Natural killer cell treated with Interleukin-12 subunit alpha and Interleukin-12 subunit beta and Interleukin-15 and Interleukin-18, amount 100 ng/mL, for 72 hours (primary cell): Measurements from ENCODE around the gene GGT7. TPM values are rescaled to one million over a fixed set of nuclear protein-coding genes. Genes with fewer than 3 reads are reported as not detected.
"Not testable (repeated sequence)": the region's sequence is repeated elsewhere in the genome, so short reads cannot be mapped to it uniquely, and the experiment has no call there.

ENCODE experiments used
- ATAC-seq, 2 donors: fragments of 150-1000 bp; cut with Tn5 transposase in 1 of 2; sonication (Bioruptor Pico), chemical (Tn5 transposase) in 1 of 2; 2 replicates each; pipeline ENCODE4 v1.10.0; 2021
- DNase-seq: peaks from one replicate; pipeline ENCODE4 v3.0.0; 2022; ENCODE audit warnings: low spot score
- H3K27ac Mint-ChIP-seq, 2 donors: 1 replicate in 1 of 2; 2 replicates in 1 of 2; pipeline ENCODE4 v1.8.0; 2022; ENCODE audit warnings: mixed read lengths in 2 of 2, mild to moderate bottlenecking in 1 of 2, moderate library complexity in 1 of 2
- H3K27me3 Mint-ChIP-seq, 2 donors: 1 replicate in 1 of 2; 2 replicates in 1 of 2; pipeline ENCODE4 v1.8.0; 2022; ENCODE audit warnings: mixed read lengths in 2 of 2
- H3K36me3 Mint-ChIP-seq: one replicate; pipeline ENCODE4 v1.8.0; 2022; ENCODE audit warnings: mixed read lengths
- H3K4me1 Mint-ChIP-seq, 2 donors: 1 replicate in 1 of 2; 2 replicates in 1 of 2; pipeline ENCODE4 v1.8.0; 2022; ENCODE audit warnings: low read depth in 2 of 2, mixed read lengths in 2 of 2, mild to moderate bottlenecking in 1 of 2
- H3K4me3 Mint-ChIP-seq: one replicate; pipeline ENCODE4 v1.8.0; 2022; ENCODE audit warnings: mixed read lengths
- H3K9me3 Mint-ChIP-seq: 2 replicates; pipeline ENCODE4 v1.8.0; 2022; ENCODE audit warnings: mixed read lengths
- total RNA-seq, 2 donors: library from RNA; stranded (reverse); gene quantifications; one replicate each; pipeline ENCODE4 v1.2.3, GENCODE V29; 2022

GGT7 gene
- total RNA-seq = 1 to 10 TPM; 4.0 to 7.3 TPM

GRCh38 chr20:34872622-34873224 is at the start of gene GGT7:
Gene GGT7, minus strand, starts transcription at chr20:34872856. Its CDS starts 41 bp downstream, at chr20:34872815.
- Mint-ChIP-seq H3K4me3 (peak within 1 kb of the TSS; percentile 88), H3K36me3 (no peaks in the 10 kb centered on the region), H3K27ac (peak within 1 kb of the TSS; percentile 29 to 75), H3K27me3 (peaks cover 6 to 7% of the 10 kb centered on the region in 2 donors), H3K4me1 (peaks cover 47 to 55% of the 10 kb centered on the region in 2 donors), H3K9me3 (no peaks in the 10 kb centered on the region)
- peak; percentile 90 for DNase-seq
- ATAC-seq = peak; percentile 79 to 80

- H3K4me3 Mint-ChIP-seq = no peak overlapping the region
- DNase-seq (no peak), ATAC-seq (no peak)
- H3K27me3 Mint-ChIP-seq = no peaks in the 10 kb centered on the region
- H3K4me1 Mint-ChIP-seq = peaks cover 6 to 34% of the 10 kb centered on the region in 2 donors
- H3K36me3 Mint-ChIP-seq = peaks cover 6% of the 10 kb centered on the region
- peaks cover 4% of the 10 kb centered on the region for H3K9me3 Mint-ChIP-seq
- H3K27ac Mint-ChIP-seq = no peak overlapping the region
Measured at GRCh38 chr20:34921436-34921835, 48.8 kb upstream of the GGT7 start.

- no peak overlapping the region for H3K27ac Mint-ChIP-seq
- H3K27me3 Mint-ChIP-seq = no peaks in the 10 kb centered on the region
- DNase-seq = no peak
- peaks cover 4% of the 10 kb centered on the region for H3K9me3 Mint-ChIP-seq
- H3K4me1 Mint-ChIP-seq = peaks cover 6 to 34% of the 10 kb centered on the region in 2 donors
- H3K36me3 Mint-ChIP-seq = peaks cover under 1% of the 10 kb centered on the region
- ATAC-seq = no peak
- H3K4me3 Mint-ChIP-seq = no peak overlapping the region
Measured at GRCh38 chr20:34920055-34920454, 47.4 kb upstream of the GGT7 start.

GRCh38 chr20:34916774-34917354 is 44.2 kb upstream of the GGT7 start:
- H3K9me3 Mint-ChIP-seq = peaks cover 4% of the 10 kb centered on the region
- H3K4me3 Mint-ChIP-seq = no peak overlapping the region
- no peak for DNase-seq
- H3K36me3 Mint-ChIP-seq = no peaks in the 10 kb centered on the region
- peaks cover 6 to 34% of the 10 kb centered on the region in 2 donors for H3K4me1 Mint-ChIP-seq
- no peak for ATAC-seq
- no peak overlapping the region for H3K27ac Mint-ChIP-seq
- no peaks in the 10 kb centered on the region for H3K27me3 Mint-ChIP-seq

- no peak overlapping the region for H3K4me3 Mint-ChIP-seq
- no peaks in the 10 kb centered on the region for H3K27me3 Mint-ChIP-seq
- ATAC-seq (no peak), DNase-seq (no peak)
- H3K4me1 Mint-ChIP-seq = peaks cover 6 to 34% of the 10 kb centered on the region in 2 donors
- H3K36me3 Mint-ChIP-seq = no peaks in the 10 kb centered on the region
- H3K27ac Mint-ChIP-seq = no peak overlapping the region
- H3K9me3 Mint-ChIP-seq = peaks cover 4% of the 10 kb centered on the region
Measured at GRCh38 chr20:34915749-34916455, 43.2 kb upstream of the GGT7 start.

GRCh38 chr20:34915131-34915530 is 42.5 kb upstream of the GGT7 start:
- H3K27ac Mint-ChIP-seq = no peak overlapping the region
- peaks cover 6 to 29% of the 10 kb centered on the region in 2 donors for H3K4me1 Mint-ChIP-seq
- H3K27me3 Mint-ChIP-seq = no peaks in the 10 kb centered on the region
- no peak overlapping the region for H3K4me3 Mint-ChIP-seq
- no peaks in the 10 kb centered on the region for H3K36me3 Mint-ChIP-seq
- DNase-seq (no peak), ATAC-seq (no peak)
- H3K9me3 Mint-ChIP-seq = peaks cover 4% of the 10 kb centered on the region

GRCh38 chr20:34907616-34908469 is 35.2 kb upstream of the GGT7 start:
- Mint-ChIP-seq H3K36me3 (no peaks in the 10 kb centered on the region), H3K27ac (no peak overlapping the region), H3K4me3 (no peak overlapping the region), H3K27me3 (no peaks in the 10 kb centered on the region), H3K4me1 (peaks cover 0 to 12% of the 10 kb centered on the region in 2 donors), H3K9me3 (no peaks in the 10 kb centered on the region)
- ATAC-seq (no peak), DNase-seq (no peak)

- H3K4me1 Mint-ChIP-seq = peaks cover 0 to 12% of the 10 kb centered on the region in 2 donors
- no peak for ATAC-seq
- no peak for DNase-seq
- H3K9me3 Mint-ChIP-seq = no peaks in the 10 kb centered on the region
- peaks cover 0 to 3% of the 10 kb centered on the region in 2 donors for H3K27me3 Mint-ChIP-seq
- no peak overlapping the region for H3K4me3 Mint-ChIP-seq
- H3K27ac Mint-ChIP-seq = no peak overlapping the region
- no peaks in the 10 kb centered on the region for H3K36me3 Mint-ChIP-seq
Measured at GRCh38 chr20:34904202-34904621, 31.6 kb upstream of the GGT7 start.

GRCh38 chr20:34898731-34899130 is 26.1 kb upstream of the GGT7 start:
- not testable (repeated sequence) for H3K4me1 Mint-ChIP-seq, DNase-seq, H3K4me3 Mint-ChIP-seq, H3K9me3 Mint-ChIP-seq, H3K27me3 Mint-ChIP-seq, ATAC-seq, H3K27ac Mint-ChIP-seq, H3K36me3 Mint-ChIP-seq

- not testable (repeated sequence) for H3K4me3 Mint-ChIP-seq, H3K27ac Mint-ChIP-seq, DNase-seq, H3K36me3 Mint-ChIP-seq, ATAC-seq, H3K27me3 Mint-ChIP-seq, H3K4me1 Mint-ChIP-seq, H3K9me3 Mint-ChIP-seq
Measured at GRCh38 chr20:34898129-34898528, 25.5 kb upstream of the GGT7 start.

GRCh38 chr20:34896086-34896621 is 23.5 kb upstream of the GGT7 start:
- H3K4me3 Mint-ChIP-seq = no peak overlapping the region
- no peak overlapping the region for H3K27ac Mint-ChIP-seq
- no peak for ATAC-seq
- peaks cover 3 to 9% of the 10 kb centered on the region in 2 donors for H3K4me1 Mint-ChIP-seq
- H3K9me3 Mint-ChIP-seq = no peaks in the 10 kb centered on the region
- H3K36me3 Mint-ChIP-seq = no peaks in the 10 kb centered on the region
- no peak for DNase-seq
- no peaks in the 10 kb centered on the region for H3K27me3 Mint-ChIP-seq

- no peak overlapping the region for H3K27ac Mint-ChIP-seq
- DNase-seq = no peak
Measured at GRCh38 chr20:34895465-34895864, 22.8 kb upstream of the GGT7 start.

GRCh38 chr20:34894723-34895122 is 22.1 kb upstream of the GGT7 start:
- ATAC-seq (no peak), DNase-seq (no peak)
- Mint-ChIP-seq H3K4me3 (no peak overlapping the region), H3K36me3 (no peaks in the 10 kb centered on the region), H3K4me1 (peaks cover 7 to 24% of the 10 kb centered on the region in 2 donors), H3K27me3 (peaks cover 3 to 7% of the 10 kb centered on the region in 2 donors), H3K27ac (no peak overlapping the region), H3K9me3 (no peaks in the 10 kb centered on the region)

More at GRCh38 chr20:34895465-34895864, 22.8 kb upstream of the GGT7 start:
- Mint-ChIP-seq H3K27me3 (peaks cover 0 to 3% of the 10 kb centered on the region in 2 donors), H3K4me1 (peaks cover 7 to 16% of the 10 kb centered on the region in 2 donors), H3K4me3 (no peak overlapping the region), H3K36me3 (no peaks in the 10 kb centered on the region), H3K9me3 (no peaks in the 10 kb centered on the region)
- ATAC-seq = no peak
